ENCODE data around the gene KCNG2. TPM values are rescaled to one million over a fixed set of nuclear protein-coding genes. Genes with fewer than 3 reads are reported as not detected.

KCNG2 gene
- total RNA-seq, 1 experiment from 2014 or later = 0.14 TPM

GRCh38 chr18:79884294-79884962, 86.7 kb downstream of the KCNG2 start:
- Histone ChIP-seq H3K27me3 (ENCODE audit: control insufficient read depth, insufficient read depth, low read length) (no peaks in the 10 kb centered on the region), H3K4me3 (ENCODE audit: insufficient read depth, low read depth, low read length) (no peak overlapping the region), H3K36me3 (replicated peaks; ENCODE audit: control insufficient read depth, insufficient read depth, low read length) (no peaks in the 10 kb centered on the region)
- no peak for DNase-seq

GRCh38 chr18:79884963-79885728, 87.4 kb downstream of the KCNG2 start:
- H3K36me3 ChIP-seq (replicated peaks; ENCODE audit: control insufficient read depth, insufficient read depth, low read length) = no peaks in the 10 kb centered on the region
- no peak overlapping the region for H3K4me3 ChIP-seq (ENCODE audit: insufficient read depth, low read depth, low read length)
- peak; percentile 61 for DNase-seq

GRCh38 chr18:79887181-79888000, 89.7 kb downstream of the KCNG2 start:
- H3K4me3 ChIP-seq (ENCODE audit: insufficient read depth, low read depth, low read length) = no peak overlapping the region
- H3K27me3 ChIP-seq (ENCODE audit: control insufficient read depth, insufficient read depth, low read length) = no peaks in the 10 kb centered on the region
- DNase-seq = no peak
- H3K36me3 ChIP-seq (replicated peaks; ENCODE audit: control insufficient read depth, insufficient read depth, low read length) = no peaks in the 10 kb centered on the region

More at GRCh38 chr18:79884963-79885728, 87.4 kb downstream of the KCNG2 start:
- no peaks in the 10 kb centered on the region for H3K27me3 ChIP-seq (ENCODE audit: control insufficient read depth, insufficient read depth, low read length)

- no peaks in the 10 kb centered on the region for H3K27me3 ChIP-seq (ENCODE audit: control insufficient read depth, insufficient read depth, low read length)
- no peak for DNase-seq
- no peak overlapping the region for H3K4me3 ChIP-seq (ENCODE audit: insufficient read depth, low read depth, low read length)
- no peaks in the 10 kb centered on the region for H3K36me3 ChIP-seq (replicated peaks; ENCODE audit: control insufficient read depth, insufficient read depth, low read length)
These were observed 90.3 kb downstream of the KCNG2 start for GRCh38 chr18:79888016-79888415.

- Histone ChIP-seq H3K36me3 (replicated peaks; ENCODE audit: control insufficient read depth, insufficient read depth, low read length) (no peaks in the 10 kb centered on the region), H3K4me3 (ENCODE audit: insufficient read depth, low read depth, low read length) (no peak overlapping the region), H3K27me3 (ENCODE audit: control insufficient read depth, insufficient read depth, low read length) (no peaks in the 10 kb centered on the region)
- DNase-seq = no peak
These were observed 91.8 kb downstream of the KCNG2 start for GRCh38 chr18:79889569-79889968.

GRCh38 chr18:79890674-79891073, 92.9 kb downstream of the KCNG2 start:
- no peaks in the 10 kb centered on the region for H3K27me3 ChIP-seq (ENCODE audit: control insufficient read depth, insufficient read depth, low read length)
- DNase-seq = no peak

GRCh38 chr18:79896738-79897137, 99.0 kb downstream of the KCNG2 start:
- Histone ChIP-seq H3K36me3 (replicated peaks; ENCODE audit: control insufficient read depth, insufficient read depth, low read length) (no peaks in the 10 kb centered on the region), H3K27me3 (ENCODE audit: control insufficient read depth, insufficient read depth, low read length) (no peaks in the 10 kb centered on the region), H3K4me3 (ENCODE audit: insufficient read depth, low read depth, low read length) (no peak overlapping the region)
- no peak for DNase-seq

More at GRCh38 chr18:79890674-79891073, 92.9 kb downstream of the KCNG2 start:
- H3K4me3 ChIP-seq (ENCODE audit: insufficient read depth, low read depth, low read length) = no peak overlapping the region
- H3K36me3 ChIP-seq (replicated peaks; ENCODE audit: control insufficient read depth, insufficient read depth, low read length) = no peaks in the 10 kb centered on the region

- Histone ChIP-seq H3K27me3 (ENCODE audit: control insufficient read depth, insufficient read depth, low read length) (no peaks in the 10 kb centered on the region), H3K4me3 (ENCODE audit: insufficient read depth, low read depth, low read length) (no peak overlapping the region), H3K36me3 (replicated peaks; ENCODE audit: control insufficient read depth, insufficient read depth, low read length) (no peaks in the 10 kb centered on the region)
- DNase-seq = no peak
These were observed 100.3 kb downstream of the KCNG2 start for GRCh38 chr18:79897940-79898625.

- DNase-seq = no peak
- Histone ChIP-seq H3K36me3 (replicated peaks; ENCODE audit: control insufficient read depth, insufficient read depth, low read length) (no peaks in the 10 kb centered on the region), H3K4me3 (ENCODE audit: insufficient read depth, low read depth, low read length) (no peak overlapping the region), H3K27me3 (ENCODE audit: control insufficient read depth, insufficient read depth, low read length) (no peaks in the 10 kb centered on the region)
These were observed 101.3 kb downstream of the KCNG2 start for GRCh38 chr18:79898952-79899608.

- Histone ChIP-seq H3K36me3 (replicated peaks; ENCODE audit: control insufficient read depth, insufficient read depth, low read length) (no peaks in the 10 kb centered on the region), H3K4me3 (ENCODE audit: insufficient read depth, low read depth, low read length) (no peak overlapping the region), H3K27me3 (ENCODE audit: control insufficient read depth, insufficient read depth, low read length) (no peaks in the 10 kb centered on the region)
- DNase-seq = peak; percentile 39
These were observed 102.1 kb downstream of the KCNG2 start for GRCh38 chr18:79899609-79900445.

- Histone ChIP-seq H3K36me3 (replicated peaks; ENCODE audit: control insufficient read depth, insufficient read depth, low read length) (no peaks in the 10 kb centered on the region), H3K27me3 (ENCODE audit: control insufficient read depth, insufficient read depth, low read length) (no peaks in the 10 kb centered on the region), H3K4me3 (ENCODE audit: insufficient read depth, low read depth, low read length) (no peak overlapping the region)
- DNase-seq = no peak
These were observed 103.2 kb downstream of the KCNG2 start for GRCh38 chr18:79900610-79901570.

- DNase-seq = no peak
- H3K36me3 ChIP-seq (replicated peaks; ENCODE audit: control insufficient read depth, insufficient read depth, low read length) = no peaks in the 10 kb centered on the region
- no peaks in the 10 kb centered on the region for H3K27me3 ChIP-seq (ENCODE audit: control insufficient read depth, insufficient read depth, low read length)
These were observed 103.9 kb downstream of the KCNG2 start for GRCh38 chr18:79901665-79902064.

More at GRCh38 chr18:79901665-79902064, 103.9 kb downstream of the KCNG2 start:
- H3K4me3 ChIP-seq (ENCODE audit: insufficient read depth, low read depth, low read length) = no peak overlapping the region
